ENCODE measurements around the gene TP53BP1.

The TP53BP1 gene

GRCh38 chr15:43408789-43409188 lies 84.2 kb downstream of the TP53BP1 start:
- Histone ChIP-seq H4K20me1 (ENCODE audit: control insufficient read depth, insufficient read depth, low read depth, low read length) (no peaks in the 10 kb centered on the region), H3K36me3 (ENCODE audit: control insufficient read depth, low read length) (peaks cover 77% of the 10 kb centered on the region), H3K27me3 (ENCODE audit: control insufficient read depth, low read length) (no peaks in the 10 kb centered on the region), H3K9me3 (ENCODE audit: control insufficient read depth, insufficient read depth, low read length) (no peaks in the 10 kb centered on the region), H3F3A (ENCODE audit: control insufficient read depth, insufficient read depth) (peaks cover 12% of the 10 kb centered on the region), H3K79me2 (ENCODE audit: control insufficient read depth, low read length) (no peaks in the 10 kb centered on the region), H3K4me3 (ENCODE audit: low read length) (no peak overlapping the region), H3K9me2 (replicated peaks; ENCODE audit: control insufficient read depth, low read length) (no peaks in the 10 kb centered on the region), H3K27ac (ENCODE audit: low read depth, low read length) (no peak overlapping the region), H3K4me1 (ENCODE audit: control insufficient read depth, low read length) (no peaks in the 10 kb centered on the region), H3K4me2 (ENCODE audit: low read length) (no peak overlapping the region)
- no peak for TF ChIP-seq EZH2phosphoT487 (IDR thresholded peaks at IDR 0.05; ENCODE audit: borderline replicate concordance, low read length)

- H3K36me3 ChIP-seq (ENCODE audit: control insufficient read depth, low read length), result peaks cover 79% of the 10 kb centered on the region
Observed at GRCh38 chr15:43406808-43407207, 86.1 kb downstream of the TP53BP1 start.

GRCh38 chr15:43406189-43406588 lies 86.8 kb downstream of the TP53BP1 start:
- Histone ChIP-seq H4K20me1 (ENCODE audit: control insufficient read depth, insufficient read depth, low read depth, low read length) (no peaks in the 10 kb centered on the region), H3K9me3 (ENCODE audit: control insufficient read depth, insufficient read depth, low read length) (no peaks in the 10 kb centered on the region), H3K79me2 (ENCODE audit: control insufficient read depth, low read length) (no peaks in the 10 kb centered on the region), H3F3A (ENCODE audit: control insufficient read depth, insufficient read depth) (peaks cover 11% of the 10 kb centered on the region), H3K9me2 (replicated peaks; ENCODE audit: control insufficient read depth, low read length) (no peaks in the 10 kb centered on the region), H3K4me2 (ENCODE audit: low read length) (no peak overlapping the region), H3K4me3 (ENCODE audit: low read length) (no peak overlapping the region), H3K4me1 (ENCODE audit: control insufficient read depth, low read length) (no peaks in the 10 kb centered on the region), H3K27ac (ENCODE audit: low read depth, low read length) (no peak overlapping the region), H3K36me3 (ENCODE audit: control insufficient read depth, low read length) (peaks cover 85% of the 10 kb centered on the region), H3K27me3 (ENCODE audit: control insufficient read depth, low read length) (no peaks in the 10 kb centered on the region)
- no peak for TF ChIP-seq EZH2phosphoT487 (IDR thresholded peaks at IDR 0.05; ENCODE audit: borderline replicate concordance, low read length)
- no peak for TF ChIP-seq CTCF (IDR thresholded peaks at IDR 0.05; ENCODE audit: low read depth, low read length, poor library complexity, severe bottlenecking)

More at GRCh38 chr15:43406808-43407207, 86.1 kb downstream of the TP53BP1 start:
- no peak overlapping the region for H3K27ac ChIP-seq (ENCODE audit: low read depth, low read length)
- H3F3A ChIP-seq (ENCODE audit: control insufficient read depth, insufficient read depth), result peaks cover 12% of the 10 kb centered on the region
- no peaks in the 10 kb centered on the region for H3K4me1 ChIP-seq (ENCODE audit: control insufficient read depth, low read length)
- H3K9me3 ChIP-seq (ENCODE audit: control insufficient read depth, insufficient read depth, low read length), result no peaks in the 10 kb centered on the region
- H3K79me2 ChIP-seq (ENCODE audit: control insufficient read depth, low read length), result no peaks in the 10 kb centered on the region
- no peaks in the 10 kb centered on the region for H4K20me1 ChIP-seq (ENCODE audit: control insufficient read depth, insufficient read depth, low read depth, low read length)
- no peaks in the 10 kb centered on the region for H3K27me3 ChIP-seq (ENCODE audit: control insufficient read depth, low read length)
- H3K9me2 ChIP-seq (replicated peaks; ENCODE audit: control insufficient read depth, low read length), result no peaks in the 10 kb centered on the region
- no peak overlapping the region for H3K4me3 ChIP-seq (ENCODE audit: low read length)
- no peak overlapping the region for H3K4me2 ChIP-seq (ENCODE audit: low read length)
- no peak for TF ChIP-seq CTCF (IDR thresholded peaks at IDR 0.05; ENCODE audit: low read depth, low read length, poor library complexity, severe bottlenecking)
- no peak for TF ChIP-seq EZH2phosphoT487 (IDR thresholded peaks at IDR 0.05; ENCODE audit: borderline replicate concordance, low read length)

GRCh38 chr15:43404130-43404529 lies 88.8 kb downstream of the TP53BP1 start:
- H3K9me3 ChIP-seq (ENCODE audit: control insufficient read depth, insufficient read depth, low read length), result no peaks in the 10 kb centered on the region
- H3K4me1 ChIP-seq (ENCODE audit: control insufficient read depth, low read length), result no peaks in the 10 kb centered on the region
- no peaks in the 10 kb centered on the region for H3K79me2 ChIP-seq (ENCODE audit: control insufficient read depth, low read length)
- no peak overlapping the region for H3K27ac ChIP-seq (ENCODE audit: low read depth, low read length)
- H3K9me2 ChIP-seq (replicated peaks; ENCODE audit: control insufficient read depth, low read length), result no peaks in the 10 kb centered on the region
- no peak overlapping the region for H3K4me2 ChIP-seq (ENCODE audit: low read length)
- H3K36me3 ChIP-seq (ENCODE audit: control insufficient read depth, low read length), result peaks cover 88% of the 10 kb centered on the region
- H3K4me3 ChIP-seq (ENCODE audit: low read length), result no peak overlapping the region
- no peaks in the 10 kb centered on the region for H3K27me3 ChIP-seq (ENCODE audit: control insufficient read depth, low read length)
- no peak for TF ChIP-seq CTCF (IDR thresholded peaks at IDR 0.05; ENCODE audit: low read depth, low read length, poor library complexity, severe bottlenecking)
- TF ChIP-seq EZH2phosphoT487 (IDR thresholded peaks at IDR 0.05; ENCODE audit: borderline replicate concordance, low read length), result no peak
- H3F3A ChIP-seq (ENCODE audit: control insufficient read depth, insufficient read depth), result peaks cover 3% of the 10 kb centered on the region; the same call in 1 of the 2 replicates
- H4K20me1 ChIP-seq (ENCODE audit: control insufficient read depth, insufficient read depth, low read depth, low read length), result no peaks in the 10 kb centered on the region
